GM18867 (cell line): ENCODE results near the gene TMEM47.

Experiments used
- ATAC-seq: cut with Tn5 transposase; IDR thresholded peaks from one replicate; pipeline ENCODE4 v1.9.1; 2021; ENCODE audit warnings: mild to moderate bottlenecking, moderate library complexity; ENCODE audit not compliant: unreplicated experiment

TMEM47 gene

GRCh38 chrX:34586346-34586911 is 70.7 kb downstream of the TMEM47 start:
- ATAC-seq: no peak

- ATAC-seq: no peak
Observed at GRCh38 chrX:34585561-34585960, 71.5 kb downstream of the TMEM47 start.

GRCh38 chrX:34584781-34585180 is 72.3 kb downstream of the TMEM47 start:
- no peak for ATAC-seq

GRCh38 chrX:34580069-34580468 is 77.0 kb downstream of the TMEM47 start:
- ATAC-seq: no peak

GRCh38 chrX:34578237-34578636 is 78.8 kb downstream of the TMEM47 start:
- ATAC-seq: no peak
